Activated effector memory CD4-positive, alpha-beta T cell treated with anti-CD3 and anti-CD28 coated beads, Interleukin-2, amount 50 U/mL, for 16 hours (primary cell): Measurements from ENCODE around the gene RIPK3.

Source experiments
- DNase-seq: peaks from one replicate; pipeline ENCODE4 v3.0.0-alpha.2; 2020

Gene RIPK3

GRCh38 chr14:24316597-24316950, 23.2 kb downstream of the RIPK3 start:
- no peak for DNase-seq

GRCh38 chr14:24315807-24316596, 23.8 kb downstream of the RIPK3 start:
- no peak for DNase-seq

- no peak for DNase-seq
These were observed 24.5 kb downstream of the RIPK3 start for GRCh38 chr14:24315243-24315806.

- no peak for DNase-seq
These were observed 25.2 kb downstream of the RIPK3 start for GRCh38 chr14:24314377-24315193.

- no peak for DNase-seq
These were observed 25.9 kb downstream of the RIPK3 start for GRCh38 chr14:24313913-24314312.

GRCh38 chr14:24312736-24313507, 26.9 kb downstream of the RIPK3 start:
- DNase-seq = peak; percentile 70

- DNase-seq = no peak
These were observed 27.8 kb downstream of the RIPK3 start for GRCh38 chr14:24311837-24312615.

- DNase-seq = peak; percentile 89
These were observed 28.9 kb downstream of the RIPK3 start, which contains the start of gene LTB4R for GRCh38 chr14:24310646-24311604. Gene LTB4R (plus strand): TSS chr14:24311502. CDS start chr14:24315652, 4,150 bp downstream.

GRCh38 chr14:24310265-24310645, 29.5 kb downstream of the RIPK3 start:
- no peak for DNase-seq

- DNase-seq = no peak
These were observed 30.1 kb downstream of the RIPK3 start, which contains the start of gene LTB4R2 for GRCh38 chr14:24309538-24310264. Gene LTB4R2 (plus strand): TSS chr14:24310140. CDS start chr14:24310665, 525 bp downstream.

GRCh38 chr14:24308342-24309124, 31.3 kb downstream of the RIPK3 start:
- no peak for DNase-seq

- peak; percentile 84 for DNase-seq
These were observed 32.0 kb downstream of the RIPK3 start, which contains the start of gene CIDEB for GRCh38 chr14:24307575-24308341. Gene CIDEB (minus strand): TSS chr14:24307977. CDS start chr14:24307858, 119 bp downstream.

- no peak for DNase-seq
These were observed 32.6 kb downstream of the RIPK3 start for GRCh38 chr14:24307156-24307574.

GRCh38 chr14:24304019-24304387, 35.8 kb downstream of the RIPK3 start:
- DNase-seq = no peak

- DNase-seq = no peak
These were observed 39.3 kb downstream of the RIPK3 start for GRCh38 chr14:24300326-24300980.

- DNase-seq = peak; percentile 98
These were observed 40.3 kb downstream of the RIPK3 start, which contains the start of the genes DHRS1 and NOP9 for GRCh38 chr14:24299255-24300191. Gene DHRS1 (minus strand): TSS chr14:24299780. CDS start chr14:24299106, 674 bp downstream. Gene NOP9 (plus strand): TSS chr14:24299850. CDS start chr14:24299955, 105 bp downstream.
